SJSA1 (cell line): Measurements from ENCODE around the gene UBE2S. TPM values are rescaled to one million over a fixed set of nuclear protein-coding genes. Genes with fewer than 3 reads are reported as not detected.

Source experiments
- DNase-seq, 2 experiments: peaks; one replicate each; pipeline ENCODE4 v3.0.0-alpha.2; 2015 to 2020; ENCODE audit warnings: low spot score in 2 of 2, low read depth in 1 of 2
- H3K27ac ChIP-seq: fragments of 250-450 bp; sonication (Bioruptor Pico); 2 replicates; pipeline ENCODE4 v1.5.1; 2020; ENCODE audit warnings: mild to moderate bottlenecking, moderate library complexity
- H3K27me3 ChIP-seq: fragments of 250-450 bp; sonication (Bioruptor Pico); replicated peaks from 2 replicates; pipeline ENCODE4 v1.5.1; 2020; ENCODE audit warnings: mild to moderate bottlenecking, moderate library complexity
- H3K36me3 ChIP-seq: fragments of 250-450 bp; sonication (Bioruptor Pico); 2 replicates; pipeline ENCODE4 v1.5.1; 2020; ENCODE audit warnings: mild to moderate bottlenecking
- H3K4me1 ChIP-seq: fragments of 250-450 bp; sonication (Bioruptor Pico); replicated peaks from 2 replicates; pipeline ENCODE4 v1.6.1; 2021; ENCODE audit warnings: mild to moderate bottlenecking
- H3K4me3 ChIP-seq: fragments of 250-450 bp; sonication (Bioruptor Pico); 2 replicates; pipeline ENCODE4 v1.5.1; 2020; ENCODE audit warnings: mild to moderate bottlenecking
- H3K9me3 ChIP-seq: fragments of 250-450 bp; sonication (Bioruptor Pico); replicated peaks from 2 replicates; pipeline ENCODE4 v1.5.1; 2020; ENCODE audit warnings: mild to moderate bottlenecking
- total RNA-seq: library from RNA; depleted of rRNA; stranded (reverse); fragments of >200 nt; shearing (Covaris generic); gene quantifications from 2 replicates; pipeline ENCODE4 v1.2.3, GENCODE V29; 2014

Gene UBE2S
- total RNA-seq, 1 experiment from 2014 or later = 509 TPM

DNA sequence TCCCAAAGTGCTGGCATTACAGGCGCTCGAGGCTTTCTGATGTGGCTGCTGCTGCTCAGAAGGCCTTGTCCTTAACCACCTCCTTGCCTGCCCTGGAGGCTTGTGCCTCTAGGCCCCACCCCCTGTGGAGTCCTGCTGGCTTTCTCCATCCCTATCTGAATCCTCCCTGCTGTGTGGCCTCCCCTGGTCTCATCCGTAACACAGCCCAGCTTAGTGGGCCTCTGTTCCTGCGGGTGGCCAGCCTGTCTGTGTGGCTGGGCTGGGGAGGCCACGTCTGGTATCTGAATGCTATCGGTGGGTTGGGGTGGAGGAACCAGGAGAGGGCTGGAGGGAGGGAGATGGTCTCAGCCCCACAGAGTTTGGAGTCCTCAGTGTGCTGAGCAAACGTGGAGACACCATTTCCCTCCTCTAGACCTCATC, 17.1 kb downstream of the UBE2S start:
- DNase-seq = no peak
- Histone ChIP-seq H3K27me3 (no peaks in the 10 kb centered on the region), H3K4me3 (no peak overlapping the region), H3K9me3 (no peaks in the 10 kb centered on the region), H3K27ac (no peak overlapping the region), H3K36me3 (peaks cover 63% of the 10 kb centered on the region), H3K4me1 (peaks cover 25% of the 10 kb centered on the region)

DNA sequence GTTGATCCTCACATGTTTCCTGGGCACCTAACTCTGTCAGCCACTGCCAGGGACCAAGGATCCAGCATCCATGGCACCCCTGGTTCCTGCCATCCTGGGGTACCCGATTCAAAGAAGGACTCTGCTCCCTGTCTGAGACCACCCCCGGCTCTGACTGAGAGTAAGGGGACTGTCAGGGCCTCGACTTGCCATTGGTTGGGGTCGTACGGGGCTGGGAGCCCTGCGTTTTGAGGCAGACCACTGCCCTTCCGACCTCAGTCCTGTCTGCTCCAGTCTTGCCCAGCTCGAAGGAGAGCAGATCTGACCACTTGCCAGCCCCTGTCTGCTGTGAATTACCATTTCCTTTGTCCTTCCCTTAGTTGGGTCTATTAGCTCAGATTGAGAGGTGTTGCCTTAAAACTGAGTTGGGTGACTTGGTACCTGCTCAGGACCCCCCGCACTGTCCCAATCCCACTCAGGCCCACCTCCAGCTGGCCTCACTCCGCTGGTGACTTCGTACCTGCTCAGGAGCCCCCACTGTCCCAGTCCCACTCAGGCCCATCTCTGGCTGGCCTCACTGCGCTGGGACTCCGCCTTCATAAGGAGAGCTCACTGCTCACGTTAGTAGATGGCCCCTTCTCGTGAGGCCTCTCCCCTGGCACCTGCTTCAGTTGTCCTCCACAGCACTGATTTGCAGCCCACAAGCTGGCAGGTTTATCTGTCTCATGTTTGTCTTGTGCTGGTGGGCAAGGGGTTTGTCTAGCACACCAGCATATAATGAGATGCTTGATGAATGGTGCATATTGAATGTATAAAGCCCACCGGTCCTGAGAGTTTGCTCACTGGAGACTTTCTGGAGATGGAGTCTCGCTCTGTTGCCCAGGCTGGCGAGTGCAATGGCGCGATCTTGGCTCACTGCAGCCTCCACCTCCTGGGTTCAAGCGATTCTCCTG, 17.9 kb downstream of the UBE2S start:
- no peaks in the 10 kb centered on the region for H3K9me3 ChIP-seq
- peaks cover 63% of the 10 kb centered on the region for H3K36me3 ChIP-seq
- no peak for DNase-seq
- no peaks in the 10 kb centered on the region for H3K27me3 ChIP-seq
- H3K4me1 ChIP-seq = peaks cover 31% of the 10 kb centered on the region
- no peak overlapping the region for H3K27ac ChIP-seq
- no peak overlapping the region for H3K4me3 ChIP-seq

DNA sequence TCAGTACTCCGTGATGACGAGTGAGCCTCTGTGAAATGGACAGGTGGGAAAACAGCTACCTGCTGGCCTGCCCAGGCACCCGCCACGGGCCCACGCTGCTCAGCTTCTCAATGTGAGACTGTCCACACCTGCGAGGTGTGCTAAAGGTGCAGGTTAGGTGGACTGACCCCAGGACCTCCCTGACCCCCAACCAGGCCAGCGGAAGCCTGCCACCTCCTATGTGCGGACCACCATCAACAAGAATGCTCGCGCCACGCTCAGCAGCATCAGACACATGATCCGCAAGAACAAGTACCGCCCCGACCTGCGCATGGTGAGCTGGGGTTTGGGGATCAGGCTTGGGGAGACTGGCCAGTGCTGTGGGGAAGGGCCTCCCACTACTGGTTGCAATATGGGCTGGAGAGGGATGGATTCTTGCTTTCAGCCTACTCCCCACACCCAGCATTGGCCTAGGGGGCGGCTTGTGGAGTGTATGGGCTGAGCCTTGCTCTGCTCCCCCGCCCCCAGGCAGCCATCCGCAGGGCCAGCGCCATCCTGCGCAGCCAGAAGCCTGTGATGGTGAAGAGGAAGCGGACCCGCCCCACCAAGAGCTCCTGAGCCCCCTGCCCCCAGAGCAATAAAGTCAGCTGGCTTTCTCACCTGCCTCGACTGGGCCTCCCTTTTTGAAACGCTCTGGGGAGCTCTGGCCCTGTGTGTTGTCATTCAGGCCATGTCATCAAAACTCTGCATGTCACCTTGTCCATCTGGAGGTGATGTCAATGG, 19.7 kb downstream of the UBE2S start:
- H3K36me3 ChIP-seq = peaks cover 63% of the 10 kb centered on the region
- H3K4me3 ChIP-seq = peak overlapping the region; percentile 69
- no peak overlapping the region for H3K27ac ChIP-seq
- H3K4me1 ChIP-seq = peaks cover 45% of the 10 kb centered on the region
- DNase-seq = no peak
- no peaks in the 10 kb centered on the region for H3K27me3 ChIP-seq
- 0 out of 2 replicates have a peak, but pooled peaks cover 2% of the 10 kb centered on the region for H3K9me3 ChIP-seq

DNA sequence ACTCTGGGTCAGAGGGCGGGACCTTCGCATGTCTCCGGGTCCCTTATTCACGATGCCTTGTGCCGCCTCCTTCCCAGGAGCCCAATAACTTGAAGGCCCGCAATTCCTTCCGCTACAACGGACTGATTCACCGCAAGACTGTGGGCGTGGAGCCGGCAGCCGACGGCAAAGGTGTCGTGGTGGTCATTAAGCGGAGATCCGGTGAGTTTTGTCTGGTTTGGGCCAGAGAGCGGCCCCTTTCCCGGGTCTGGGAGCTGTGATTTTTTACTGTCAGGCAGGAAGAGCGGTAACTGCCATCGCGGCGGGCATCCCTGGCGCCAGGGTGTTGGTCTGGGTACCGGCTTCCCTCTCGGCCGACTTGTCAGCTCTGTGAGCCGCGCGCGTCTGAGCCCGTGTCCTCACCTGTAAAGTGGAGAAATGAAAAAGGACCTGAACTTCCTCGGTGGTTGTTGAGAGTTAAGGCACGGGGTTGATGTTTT, 21.1 kb downstream of the UBE2S start:
- Histone ChIP-seq H3K27me3 (no peaks in the 10 kb centered on the region), H3K9me3 (0 out of 2 replicates have a peak, but pooled peaks cover 2% of the 10 kb centered on the region), H3K4me3 (peak overlapping the region; percentile 69), H3K36me3 (peaks cover 57% of the 10 kb centered on the region), H3K27ac (peak overlapping the region; percentile 41; the same call in 1 of the 2 replicates), H3K4me1 (peaks cover 45% of the 10 kb centered on the region)
- no peak for DNase-seq

DNA sequence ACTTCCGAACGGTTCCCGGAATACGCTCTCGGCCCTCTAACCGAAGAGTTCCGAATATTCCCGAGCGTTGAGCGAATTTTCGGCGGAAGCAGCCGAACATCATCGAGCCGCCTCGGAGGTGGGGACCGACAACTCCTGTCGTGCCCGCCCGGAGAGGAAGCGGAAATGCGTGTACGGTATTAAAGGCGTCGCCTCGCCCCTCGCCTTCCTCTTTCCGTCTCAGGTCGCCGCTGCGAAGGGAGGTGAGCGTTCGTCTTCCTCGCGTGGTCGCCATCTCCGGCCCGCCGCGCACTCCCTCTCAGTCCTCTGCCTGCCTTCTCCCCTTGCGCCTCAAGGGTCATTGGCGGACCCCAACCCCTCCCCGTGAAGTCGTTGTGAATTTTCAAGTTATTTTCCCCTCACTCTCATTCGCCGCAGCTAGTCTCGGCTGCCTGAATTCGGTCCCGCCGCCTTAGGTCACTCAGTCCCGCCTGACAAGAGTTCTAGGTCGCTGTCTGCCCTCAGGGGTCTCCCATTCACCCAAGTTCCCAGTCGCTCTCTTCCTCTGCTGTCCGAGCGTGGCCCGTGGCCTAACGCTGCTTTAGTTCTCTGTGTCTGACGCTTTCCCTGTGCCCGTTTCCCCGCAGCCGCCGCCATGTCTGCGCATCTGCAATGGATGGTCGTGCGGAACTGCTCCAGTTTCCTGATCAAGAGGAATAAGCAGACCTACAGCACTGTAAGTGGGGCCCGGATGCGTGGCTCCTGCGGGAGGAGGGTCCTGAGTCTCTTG, 21.7 kb downstream of the UBE2S start, which contains the start of gene RPL28:
Gene RPL28 (plus strand): TSS at position 209 of the 769 bp plus-strand sequence. CDS start 426 bp downstream, at position 635.
- DNase-seq = peak; percentile 98 to 99
- H3K27me3 ChIP-seq = no peaks in the 10 kb centered on the region
- H3K4me3 ChIP-seq = peak within 1 kb of the TSS; percentile 69
- H3K36me3 ChIP-seq = peaks cover 51% of the 10 kb centered on the region
- peak within 1 kb of the TSS; percentile 84 for H3K27ac ChIP-seq
- peaks cover 45% of the 10 kb centered on the region for H3K4me1 ChIP-seq
- 0 out of 2 replicates have a peak, but pooled peaks cover 2% of the 10 kb centered on the region for H3K9me3 ChIP-seq

DNA sequence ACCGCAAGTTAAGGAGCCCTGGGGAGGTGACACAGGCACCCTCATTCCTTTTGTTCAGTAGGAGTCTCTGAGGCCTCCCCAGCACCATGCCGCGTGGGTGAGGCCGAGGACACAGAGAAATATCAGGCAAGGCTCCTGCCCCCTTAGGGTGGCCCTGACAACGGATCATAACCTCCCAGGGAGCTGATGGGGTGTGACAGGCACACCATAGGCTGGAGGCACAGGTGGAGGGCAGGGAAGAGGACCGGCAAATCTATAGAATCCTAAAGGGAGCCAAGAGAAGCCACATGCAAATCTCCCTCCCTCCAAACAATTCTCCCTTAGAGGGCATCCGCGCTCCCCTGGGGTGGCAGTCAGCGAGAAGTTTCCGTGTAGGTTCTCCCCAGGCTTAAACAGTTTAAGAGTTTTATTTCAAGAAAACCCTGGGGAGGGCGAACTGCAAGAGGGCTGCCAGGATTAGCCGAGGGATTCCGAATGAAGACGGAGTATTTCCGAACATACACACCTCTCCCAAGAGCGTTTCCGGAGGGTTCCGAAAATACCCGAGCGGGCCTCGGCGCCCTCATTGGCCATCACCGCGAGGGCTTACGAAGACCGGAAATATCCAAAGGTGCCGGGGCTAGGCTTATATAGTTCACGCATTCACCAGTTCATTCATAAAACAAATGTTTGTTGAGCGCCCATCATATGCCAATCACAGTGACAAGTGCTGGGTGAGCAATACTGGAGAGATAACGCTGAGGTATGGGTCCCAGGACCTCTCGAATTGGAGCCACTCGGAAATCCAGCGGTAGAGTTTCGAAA, 22.5 kb downstream of the UBE2S start:
- H3K36me3 ChIP-seq = peaks cover 43% of the 10 kb centered on the region
- peak; percentile 94 to 98 for DNase-seq
- H3K4me3 ChIP-seq = peak overlapping the region; percentile 69
- 0 out of 2 replicates have a peak, but pooled peaks cover 2% of the 10 kb centered on the region for H3K9me3 ChIP-seq
- H3K27me3 ChIP-seq = no peaks in the 10 kb centered on the region
- peak overlapping the region; percentile 84 for H3K27ac ChIP-seq
- H3K4me1 ChIP-seq = peaks cover 45% of the 10 kb centered on the region

DNA sequence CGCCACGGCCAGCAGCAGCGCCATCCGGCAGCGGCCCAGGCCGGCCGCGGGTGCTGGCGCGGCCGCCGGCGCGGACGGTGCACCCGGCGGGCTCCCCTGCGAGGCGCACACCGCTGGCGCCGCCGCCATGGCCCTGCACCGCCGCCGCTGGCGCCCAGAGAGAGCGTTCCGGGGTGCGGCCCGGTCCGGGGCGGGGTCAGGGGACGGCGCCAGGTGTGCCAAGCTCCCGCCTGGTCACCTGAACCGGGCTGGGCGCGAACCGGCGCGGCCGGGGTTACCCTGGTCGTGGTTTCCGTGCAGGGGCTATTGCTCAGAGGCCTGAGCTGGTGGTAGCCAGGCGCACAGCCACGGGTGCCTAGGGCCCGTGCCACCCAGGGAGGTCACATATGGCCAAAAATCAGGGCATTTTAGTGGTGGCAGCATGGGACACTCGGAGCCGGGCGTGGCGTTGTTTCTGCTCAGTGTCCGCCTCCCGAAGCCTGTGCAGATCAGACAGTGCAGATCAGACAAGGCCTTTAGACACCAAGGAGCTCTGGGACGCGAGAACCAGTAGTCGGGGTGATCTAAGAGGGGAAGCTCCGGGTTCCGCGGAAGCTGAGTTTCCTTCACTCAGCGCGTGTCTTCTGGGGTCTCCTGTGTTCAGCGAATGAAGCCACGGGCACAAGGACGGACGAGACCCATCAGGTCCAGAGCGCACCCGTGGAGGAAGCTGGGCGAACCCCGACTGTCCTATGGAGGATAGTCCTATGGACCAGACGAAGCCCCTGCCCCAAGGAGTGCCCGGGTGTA, 23.3 kb downstream of the UBE2S start, which contains the start of gene TMEM238:
Gene TMEM238 (minus strand): TSS at position 162 of the 789 bp plus-strand sequence. CDS start 33 bp downstream, at position 129.
- H3K27me3 ChIP-seq = no peaks in the 10 kb centered on the region
- no peak for DNase-seq
- peaks cover 45% of the 10 kb centered on the region for H3K4me1 ChIP-seq
- H3K9me3 ChIP-seq = 0 out of 2 replicates have a peak, but pooled peaks cover 2% of the 10 kb centered on the region
- peak within 1 kb of the TSS; percentile 84 for H3K27ac ChIP-seq
- H3K36me3 ChIP-seq = peaks cover 35% of the 10 kb centered on the region
- peak within 1 kb of the TSS; percentile 69 for H3K4me3 ChIP-seq

DNA sequence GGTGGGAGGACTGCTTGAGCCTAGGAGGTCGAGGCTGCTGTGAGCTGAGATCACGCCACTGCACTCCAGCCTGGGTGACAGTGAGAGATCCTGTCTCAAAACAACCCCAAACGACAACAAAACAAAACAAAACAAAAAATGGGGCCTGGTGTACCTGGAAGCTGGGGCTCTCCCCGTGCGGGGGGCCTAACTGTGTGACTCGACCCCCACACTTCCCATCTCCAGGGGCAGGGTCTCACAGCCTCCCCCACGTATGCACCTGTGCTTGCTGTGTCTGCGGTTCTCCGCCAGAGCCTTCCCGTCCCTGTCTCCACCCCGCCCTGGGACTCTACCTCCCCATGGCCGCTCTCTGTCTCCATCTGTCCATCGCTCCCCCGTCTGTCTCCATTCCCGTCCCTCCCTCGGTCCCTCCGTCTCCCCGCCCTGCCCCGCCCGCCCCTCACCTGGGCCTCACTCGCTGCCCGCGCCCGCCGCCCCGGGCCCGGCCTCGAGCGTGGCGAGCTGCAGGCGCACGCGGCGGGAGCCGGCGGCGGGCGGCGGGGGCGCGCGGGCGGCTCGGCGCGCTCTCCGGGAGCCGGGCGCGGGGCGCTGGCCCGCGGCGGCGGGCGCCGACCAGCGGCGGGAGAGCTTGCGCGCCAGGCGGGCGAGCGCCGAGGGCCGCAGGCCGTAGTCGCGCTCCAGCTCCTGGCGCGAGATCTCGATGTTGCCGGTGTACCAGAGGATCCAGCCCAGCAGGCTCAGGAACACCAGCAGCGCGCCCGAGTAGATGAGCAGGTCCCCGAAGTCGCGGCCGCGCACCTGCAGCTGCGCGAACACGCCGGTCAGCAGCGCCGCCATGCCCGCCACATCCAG, 24.1 kb downstream of the UBE2S start:
- Histone ChIP-seq H3K27me3 (no peaks in the 10 kb centered on the region), H3K27ac (no peak overlapping the region), H3K4me1 (peaks cover 41% of the 10 kb centered on the region), H3K36me3 (peaks cover 27% of the 10 kb centered on the region), H3K4me3 (peak overlapping the region; percentile 27), H3K9me3 (0 out of 2 replicates have a peak, but pooled peaks cover 2% of the 10 kb centered on the region)
- DNase-seq = no peak

DNA sequence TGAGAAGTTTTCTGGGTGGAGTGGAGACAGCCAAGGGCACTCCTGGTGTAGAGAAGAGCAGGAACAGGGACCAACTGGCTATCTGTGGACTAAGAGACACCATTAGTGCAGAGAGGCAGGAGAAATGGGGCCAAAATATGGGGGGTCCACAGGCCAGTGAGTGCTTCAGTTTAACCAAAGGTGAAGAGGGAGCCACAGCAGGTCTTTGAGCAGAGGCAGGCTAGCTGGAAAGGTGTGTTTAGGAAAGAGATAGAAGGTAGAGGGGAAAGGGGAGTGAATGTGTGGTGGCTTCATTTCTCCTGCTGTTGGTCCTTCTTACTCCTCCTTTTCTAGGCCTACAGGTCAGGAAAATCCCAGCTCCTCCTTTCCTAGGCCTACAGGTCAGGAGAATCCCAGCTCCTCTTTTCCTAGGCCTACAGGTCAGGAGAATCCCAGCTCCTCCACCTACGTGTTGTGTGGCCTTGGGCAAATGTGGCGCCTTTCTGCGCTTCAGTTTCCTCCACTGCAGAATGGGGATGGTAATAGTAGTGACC, 25.0 kb downstream of the UBE2S start:
- no peaks in the 10 kb centered on the region for H3K27me3 ChIP-seq
- H3K27ac ChIP-seq = no peak overlapping the region
- 0 out of 2 replicates have a peak, but pooled peaks cover 2% of the 10 kb centered on the region for H3K9me3 ChIP-seq
- peaks cover 18% of the 10 kb centered on the region for H3K36me3 ChIP-seq
- no peak for DNase-seq
- peaks cover 31% of the 10 kb centered on the region for H3K4me1 ChIP-seq
- H3K4me3 ChIP-seq = no peak overlapping the region

DNA sequence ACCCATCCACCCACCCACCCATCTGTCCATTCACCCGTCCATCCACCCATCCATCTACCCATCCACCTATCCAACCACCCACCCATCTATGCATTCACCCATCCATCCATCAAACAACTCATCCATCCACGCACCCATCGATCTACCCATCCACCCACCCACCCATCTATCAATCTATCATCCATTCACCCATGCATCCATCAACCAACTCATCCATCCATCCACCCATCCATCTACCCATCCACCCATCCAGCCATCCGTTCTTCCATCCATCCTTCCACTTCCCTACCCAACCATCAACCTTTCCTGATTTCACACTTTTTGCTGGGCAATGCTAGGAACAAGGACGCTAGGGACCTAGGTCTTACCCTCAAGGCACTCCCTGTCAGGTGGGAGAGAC, 25.6 kb downstream of the UBE2S start:
- 0 out of 2 replicates have a peak, but pooled peaks cover 2% of the 10 kb centered on the region for H3K9me3 ChIP-seq
- no peaks in the 10 kb centered on the region for H3K27me3 ChIP-seq
- no peak overlapping the region for H3K4me3 ChIP-seq
- H3K36me3 ChIP-seq = peaks cover 12% of the 10 kb centered on the region
- no peak overlapping the region for H3K27ac ChIP-seq
- no peak for DNase-seq
- H3K4me1 ChIP-seq = peaks cover 26% of the 10 kb centered on the region

DNA sequence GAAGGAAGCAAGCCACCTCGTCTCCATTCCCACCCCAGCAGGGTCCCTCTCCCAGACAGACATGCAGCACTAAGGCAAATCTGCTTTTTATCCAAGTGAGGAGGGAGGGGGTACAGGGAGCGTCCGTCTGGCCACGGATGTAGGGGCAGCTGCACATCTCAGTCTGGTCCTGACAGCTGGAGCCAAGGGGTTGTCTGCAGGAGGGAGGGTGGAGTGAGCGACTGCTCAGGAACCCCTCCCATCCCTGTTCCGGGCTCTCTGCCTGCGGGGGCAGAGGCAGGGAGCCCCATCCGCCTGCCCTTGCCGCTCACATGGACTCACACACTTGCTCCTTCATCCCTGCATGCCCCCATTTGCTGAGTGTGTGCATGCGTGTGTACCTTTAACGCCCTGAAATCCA, 28.4 kb downstream of the UBE2S start:
- Histone ChIP-seq H3K9me3 (0 out of 2 replicates have a peak, but pooled peaks cover 2% of the 10 kb centered on the region), H3K27ac (no peak overlapping the region), H3K27me3 (no peaks in the 10 kb centered on the region), H3K36me3 (no peaks in the 10 kb centered on the region), H3K4me3 (no peak overlapping the region), H3K4me1 (peaks cover 15% of the 10 kb centered on the region)
- DNase-seq = no peak
